Epithelial cell of proximal tubule (primary cell): Measurements from ENCODE around the gene JMJD8. TPM values are rescaled to one million over a fixed set of nuclear protein-coding genes. Genes with fewer than 3 reads are reported as not detected.

Source experiments
- DNase-seq: peaks from one replicate; pipeline ENCODE4 v3.0.0-alpha.2; 2011; ENCODE audit warnings: low read depth
- H3K4me3 ChIP-seq: 2 replicates; pipeline ENCODE4 v1.5.1; 2011; ENCODE audit warnings: low read depth, mild to moderate bottlenecking, low read length
- total RNA-seq: library from RNA; depleted of rRNA; stranded (reverse); fragments of >200 nt; gene quantifications from 2 replicates; pipeline ENCODE4 v1.2.3, GENCODE V29; 2015
- TF ChIP-seq, protein P1 (sequence below): conservative IDR thresholded peaks from 2 replicates; pipeline ENCODE4 v1.5.1; 2012; ENCODE audit warnings: low read depth, mild to moderate bottlenecking, low read length

JMJD8 gene
- total RNA-seq, 1 donor from 2014 or later: 65.6 TPM

DNA sequence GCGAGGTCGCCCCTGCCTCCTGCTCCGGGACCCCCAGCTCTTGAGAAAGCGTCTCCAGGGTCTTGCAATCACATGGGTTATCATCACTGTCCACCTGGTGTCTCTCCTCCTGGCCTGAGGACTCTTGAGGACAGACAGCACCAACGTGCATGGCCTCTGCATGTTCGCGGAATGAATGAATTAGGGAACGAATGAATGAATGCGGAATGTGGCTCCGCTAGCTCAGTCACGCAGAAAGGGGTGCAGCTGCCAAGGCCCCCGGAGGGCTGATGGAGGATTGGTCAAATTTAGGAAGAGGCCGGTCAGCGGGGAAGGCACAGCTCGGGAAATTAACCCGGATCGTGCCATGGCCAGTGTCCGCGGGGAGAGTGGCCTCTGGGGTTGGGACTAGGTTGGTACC lies 18.2 kb upstream of the JMJD8 start:
- no peak overlapping the region for H3K4me3 ChIP-seq
- no peak for DNase-seq
- TF ChIP-seq, protein P1, sequence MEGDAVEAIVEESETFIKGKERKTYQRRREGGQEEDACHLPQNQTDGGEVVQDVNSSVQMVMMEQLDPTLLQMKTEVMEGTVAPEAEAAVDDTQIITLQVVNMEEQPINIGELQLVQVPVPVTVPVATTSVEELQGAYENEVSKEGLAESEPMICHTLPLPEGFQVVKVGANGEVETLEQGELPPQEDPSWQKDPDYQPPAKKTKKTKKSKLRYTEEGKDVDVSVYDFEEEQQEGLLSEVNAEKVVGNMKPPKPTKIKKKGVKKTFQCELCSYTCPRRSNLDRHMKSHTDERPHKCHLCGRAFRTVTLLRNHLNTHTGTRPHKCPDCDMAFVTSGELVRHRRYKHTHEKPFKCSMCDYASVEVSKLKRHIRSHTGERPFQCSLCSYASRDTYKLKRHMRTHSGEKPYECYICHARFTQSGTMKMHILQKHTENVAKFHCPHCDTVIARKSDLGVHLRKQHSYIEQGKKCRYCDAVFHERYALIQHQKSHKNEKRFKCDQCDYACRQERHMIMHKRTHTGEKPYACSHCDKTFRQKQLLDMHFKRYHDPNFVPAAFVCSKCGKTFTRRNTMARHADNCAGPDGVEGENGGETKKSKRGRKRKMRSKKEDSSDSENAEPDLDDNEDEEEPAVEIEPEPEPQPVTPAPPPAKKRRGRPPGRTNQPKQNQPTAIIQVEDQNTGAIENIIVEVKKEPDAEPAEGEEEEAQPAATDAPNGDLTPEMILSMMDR: no peak

DNA sequence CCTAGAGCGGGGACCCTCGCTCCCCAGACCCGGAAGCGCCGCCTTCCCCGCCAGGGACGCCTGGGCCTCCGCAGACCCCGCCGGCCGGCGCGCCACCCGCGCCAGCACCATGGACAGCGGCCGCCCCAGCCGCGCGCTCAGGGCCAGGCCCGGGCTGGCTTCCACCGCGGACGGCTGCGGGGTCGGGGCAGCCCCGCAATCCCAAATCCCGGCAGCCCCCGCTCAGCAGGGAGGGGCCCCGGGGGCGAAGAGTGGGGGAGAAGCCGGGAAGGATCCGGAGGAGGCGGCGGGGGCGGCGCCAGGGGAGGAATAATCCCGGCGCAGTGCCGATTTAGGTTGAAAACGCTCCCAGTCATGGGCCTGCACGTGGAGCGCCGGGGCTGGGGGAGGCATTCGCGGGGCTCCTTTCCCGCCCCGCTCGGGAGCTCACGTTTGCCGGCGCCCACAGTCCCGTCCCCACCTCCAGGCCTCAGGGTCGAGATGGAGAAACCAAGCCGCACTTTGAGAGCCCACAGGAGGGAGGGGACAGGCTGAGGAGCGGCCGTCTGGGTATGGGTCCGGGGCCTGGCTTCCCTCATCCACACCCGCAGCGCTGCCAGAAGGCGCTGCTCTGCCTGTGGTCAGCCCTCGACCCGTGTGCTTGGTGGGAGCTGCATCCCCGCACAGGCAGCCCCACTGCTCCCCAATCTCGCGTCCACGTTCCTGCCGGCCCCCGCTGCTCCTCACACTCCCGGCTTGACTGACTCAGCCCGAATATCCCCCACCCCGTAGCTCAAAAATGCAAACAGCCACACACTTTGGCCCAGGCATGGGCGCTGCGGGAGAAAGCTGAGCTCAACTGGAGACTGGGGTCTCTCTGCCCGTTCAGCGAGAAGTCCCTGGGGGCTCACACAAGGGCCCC lies 16.8 kb upstream of the JMJD8 start:
- DNase-seq: no peak
- no peak overlapping the region for H3K4me3 ChIP-seq
- TF ChIP-seq, protein P1: no peak

DNA sequence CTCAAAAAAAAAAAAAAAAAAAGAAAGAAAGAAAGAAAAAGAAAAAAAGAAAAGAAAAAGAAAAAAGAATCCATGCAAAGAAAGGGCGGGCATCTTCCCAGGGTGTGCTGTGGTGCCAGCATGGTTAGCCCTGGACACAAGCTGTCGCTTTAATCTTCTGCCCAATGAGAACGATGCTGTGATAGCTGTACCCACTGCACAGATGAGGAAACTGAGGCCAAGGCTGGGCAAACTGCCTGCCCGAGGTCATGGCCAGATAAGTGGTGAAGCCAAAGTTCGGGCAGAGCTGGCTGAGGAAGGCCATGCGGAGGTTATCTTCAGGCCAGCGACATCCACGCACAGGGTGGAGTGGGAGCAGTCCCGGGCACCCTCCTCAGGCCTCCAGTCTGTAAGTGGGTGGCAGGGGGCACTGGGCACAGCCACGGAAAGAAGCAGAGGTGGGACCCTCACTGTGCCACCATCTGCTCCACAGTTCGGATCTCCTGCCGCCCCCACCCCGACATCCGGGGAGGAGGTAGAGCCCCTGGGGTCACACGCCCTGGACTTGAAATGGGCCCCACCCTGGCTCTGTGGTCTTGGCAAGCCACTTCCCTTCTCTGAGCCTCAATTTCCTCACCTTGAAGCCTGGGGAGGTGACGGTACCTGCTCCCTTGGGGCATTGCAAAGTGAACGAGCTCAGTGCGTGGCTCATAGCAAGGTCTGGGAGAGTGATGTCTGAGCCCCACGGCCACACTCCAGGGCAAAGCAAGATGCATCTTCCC lies 15.0 kb upstream of the JMJD8 start:
- no peak for DNase-seq
- H3K4me3 ChIP-seq: no peak overlapping the region
- TF ChIP-seq, protein P1: no peak

DNA sequence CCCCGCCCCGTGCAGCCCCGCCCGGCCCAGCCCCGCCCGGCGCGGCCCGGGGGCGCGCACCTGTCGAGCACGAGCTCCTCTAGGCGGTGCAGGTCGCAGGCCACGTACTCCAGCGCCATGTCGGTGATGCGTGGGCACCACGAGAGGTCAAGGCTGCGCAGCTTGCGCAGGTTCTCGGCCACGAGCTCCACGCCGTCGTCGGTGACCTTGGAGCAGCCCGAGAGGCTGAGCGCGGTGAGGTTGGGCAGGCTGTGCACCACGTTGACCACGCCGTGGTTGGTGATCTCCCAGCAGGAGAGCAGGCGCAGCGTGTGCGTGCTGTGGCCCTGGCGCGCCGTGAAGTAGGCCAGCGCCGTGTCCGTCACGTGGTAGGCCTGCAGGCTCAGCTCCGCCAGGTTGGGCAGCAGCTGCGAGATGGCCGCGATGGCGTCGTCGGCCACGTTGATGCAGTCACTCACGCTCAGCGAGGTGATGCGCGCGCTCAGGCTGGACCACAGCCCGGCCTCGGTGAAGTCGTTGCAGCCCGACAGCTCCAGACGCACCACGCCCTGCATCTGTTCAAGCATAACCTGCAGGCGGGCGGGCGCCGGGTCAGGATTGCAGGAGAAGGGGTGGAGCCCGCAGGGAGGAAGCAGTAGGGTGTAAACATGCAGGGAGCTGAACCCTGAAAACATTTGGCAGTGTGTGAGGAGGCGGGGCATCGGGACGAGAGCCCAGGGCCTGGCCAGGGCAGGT lies 11.4 kb upstream of the JMJD8 start:
- TF ChIP-seq, protein P1: no peak
- no peak for DNase-seq
- H3K4me3 ChIP-seq: peak overlapping the region; percentile 23

DNA sequence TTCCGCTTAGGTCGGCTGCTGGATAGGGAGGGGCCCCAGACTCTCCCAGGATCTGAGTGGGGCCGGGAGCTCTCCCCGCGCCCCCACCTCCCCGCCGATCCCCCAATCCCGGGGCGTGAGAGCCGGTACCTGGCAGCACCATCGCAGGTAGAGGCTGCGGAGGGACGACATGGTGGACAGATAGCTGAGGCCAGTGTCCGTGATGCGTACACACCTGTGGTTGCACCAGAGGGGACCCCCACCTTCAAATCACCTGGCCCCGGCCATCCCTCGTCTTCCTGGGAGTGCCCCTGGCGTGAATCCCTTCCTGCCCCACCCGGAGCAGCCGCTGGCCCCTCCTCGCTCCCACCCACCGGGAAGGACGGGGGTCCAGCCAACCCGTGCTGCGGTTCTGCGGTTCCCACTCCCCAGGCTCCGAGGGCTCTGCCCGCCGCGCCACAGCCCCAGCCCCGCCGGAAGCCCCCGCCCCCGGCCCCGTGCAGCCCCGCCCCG lies 10.8 kb upstream of the JMJD8 start:
- no peak for DNase-seq
- TF ChIP-seq, protein P1: no peak
- peak overlapping the region; percentile 8 for H3K4me3 ChIP-seq

DNA sequence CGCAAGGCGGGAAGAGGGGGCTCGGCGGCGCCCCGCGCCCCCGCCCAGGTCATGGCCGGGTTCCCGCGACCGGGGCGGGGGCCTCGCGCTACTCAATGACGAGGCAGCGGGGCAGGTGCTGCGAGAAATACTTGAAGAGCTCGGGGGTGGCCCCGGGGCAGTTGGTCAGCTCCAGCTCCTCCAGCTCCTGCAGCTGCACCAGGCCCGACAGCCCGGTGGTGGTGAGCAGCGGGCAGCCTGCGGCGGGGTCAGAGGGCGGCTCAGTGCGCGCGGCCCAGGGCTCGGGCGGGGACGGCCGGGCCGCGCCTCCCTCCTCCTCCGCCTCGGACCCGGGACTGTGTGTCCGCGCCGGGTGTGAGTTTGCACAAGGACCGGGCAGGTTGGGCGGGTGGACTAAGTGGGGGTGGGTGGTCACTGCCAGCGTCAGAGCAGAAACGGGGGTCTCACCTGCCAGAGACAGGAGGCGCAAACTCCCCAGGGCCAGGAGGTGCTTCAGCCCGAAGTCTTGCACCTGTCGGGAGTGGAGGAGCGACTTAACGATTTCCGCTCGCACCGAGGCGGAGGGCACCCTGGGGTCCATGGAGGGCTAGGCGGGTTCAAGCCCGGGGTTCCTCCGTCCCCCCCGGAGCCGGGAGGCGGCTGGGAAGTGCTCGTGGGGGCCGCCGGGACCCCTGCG lies 10.2 kb upstream of the JMJD8 start:
- no peak for DNase-seq
- TF ChIP-seq, protein P1: no peak
- peak overlapping the region; percentile 8 for H3K4me3 ChIP-seq
